AG04449 (cell line): ENCODE data around the gene PCBP4.

Experiments
- CTCF ChIA-PET: fragments of 350-600 bp; formaldehyde crosslinking; extraction: SDS; loops from one replicate; lab custom pipeline; 2021; ENCODE audit warnings: antibody characterized with exemption; lab: Yijun Ruan, JAX
- POLR2A ChIA-PET: fragments of 400-600, 350-600 bp; formaldehyde crosslinking; extraction: SDS; loops from one replicate; lab custom pipeline; 2020; ENCODE audit warnings: antibody characterized with exemption, inconsistent platforms; lab: Yijun Ruan, JAX
- DNase-seq: peaks from one replicate; pipeline ENCODE4 v3.0.0-alpha.2; 2010; ENCODE audit warnings: low read depth, low spot score
- H3K4me3 ChIP-seq: 2 replicates; pipeline ENCODE4 v1.5.1; 2011; ENCODE audit warnings: low read depth, mild to moderate bottlenecking, control low read depth, low read length
- TF ChIP-seq, protein P1 (sequence below): IDR thresholded peaks from one replicate; pipeline ENCODE4 v1.5.1; 2011; ENCODE audit warnings: mild to moderate bottlenecking, moderate library complexity, low read length, control low read depth, inconsistent platforms; ENCODE audit not compliant: insufficient read depth; ENCODE audit errors: missing control alignments

PCBP4 gene

DNA sequence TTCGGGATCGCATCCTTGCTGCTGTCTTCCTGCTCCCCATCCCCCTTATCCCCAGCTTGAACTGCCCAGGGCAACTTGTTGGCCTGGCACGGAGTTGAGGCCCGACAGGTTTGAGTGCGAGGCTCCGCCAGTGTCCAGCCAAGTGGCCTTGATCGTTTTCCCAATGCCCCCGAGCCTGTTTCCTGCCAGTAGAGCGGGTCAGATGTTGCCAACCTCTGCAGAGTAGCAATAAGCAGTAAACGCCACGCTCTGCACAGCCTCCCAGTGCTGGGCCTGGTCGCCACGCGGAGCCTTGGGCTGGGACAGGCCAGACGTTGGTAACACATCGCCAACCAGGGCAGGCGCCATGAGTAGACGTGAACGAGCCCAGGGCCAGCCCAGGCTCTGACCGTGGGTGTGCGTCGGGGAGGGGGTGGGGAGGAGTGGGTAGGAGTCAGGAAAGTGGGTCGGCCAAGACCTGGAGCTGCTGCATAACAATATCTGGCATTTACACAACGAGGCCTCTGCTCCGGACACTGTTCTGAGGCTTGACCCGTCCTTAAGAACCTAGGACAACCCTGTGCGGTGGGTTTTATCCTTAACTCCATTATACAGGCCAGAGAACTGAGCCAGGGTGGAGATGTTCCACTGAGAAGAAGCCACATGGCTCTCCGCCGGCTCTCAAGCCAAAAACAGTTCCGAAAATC is 7.2 kb upstream of the PCBP4 start:
- TF ChIP-seq, protein P1, sequence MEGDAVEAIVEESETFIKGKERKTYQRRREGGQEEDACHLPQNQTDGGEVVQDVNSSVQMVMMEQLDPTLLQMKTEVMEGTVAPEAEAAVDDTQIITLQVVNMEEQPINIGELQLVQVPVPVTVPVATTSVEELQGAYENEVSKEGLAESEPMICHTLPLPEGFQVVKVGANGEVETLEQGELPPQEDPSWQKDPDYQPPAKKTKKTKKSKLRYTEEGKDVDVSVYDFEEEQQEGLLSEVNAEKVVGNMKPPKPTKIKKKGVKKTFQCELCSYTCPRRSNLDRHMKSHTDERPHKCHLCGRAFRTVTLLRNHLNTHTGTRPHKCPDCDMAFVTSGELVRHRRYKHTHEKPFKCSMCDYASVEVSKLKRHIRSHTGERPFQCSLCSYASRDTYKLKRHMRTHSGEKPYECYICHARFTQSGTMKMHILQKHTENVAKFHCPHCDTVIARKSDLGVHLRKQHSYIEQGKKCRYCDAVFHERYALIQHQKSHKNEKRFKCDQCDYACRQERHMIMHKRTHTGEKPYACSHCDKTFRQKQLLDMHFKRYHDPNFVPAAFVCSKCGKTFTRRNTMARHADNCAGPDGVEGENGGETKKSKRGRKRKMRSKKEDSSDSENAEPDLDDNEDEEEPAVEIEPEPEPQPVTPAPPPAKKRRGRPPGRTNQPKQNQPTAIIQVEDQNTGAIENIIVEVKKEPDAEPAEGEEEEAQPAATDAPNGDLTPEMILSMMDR, result no peak
- DNase-seq, result no peak
- peak overlapping the region; percentile 89 for H3K4me3 ChIP-seq
- POLR2A ChIA-PET, result interaction anchor here (0.8 to 1.9 kb wide), 8 partner anchors 9 to 83 kb away, joined by 3 to 9 read pairs (median 4); partner anchors contain the start of genes ACY1, PARP3, RPL29 and RRP9
- CTCF ChIA-PET, result interaction anchor here (0.6 to 5.6 kb wide), 23 partner anchors 9 to 173 kb away, joined by 3 to 80 read pairs (median 4); partner anchors contain the start of genes ACY1, GPR62, PARP3 and RPL29

DNA sequence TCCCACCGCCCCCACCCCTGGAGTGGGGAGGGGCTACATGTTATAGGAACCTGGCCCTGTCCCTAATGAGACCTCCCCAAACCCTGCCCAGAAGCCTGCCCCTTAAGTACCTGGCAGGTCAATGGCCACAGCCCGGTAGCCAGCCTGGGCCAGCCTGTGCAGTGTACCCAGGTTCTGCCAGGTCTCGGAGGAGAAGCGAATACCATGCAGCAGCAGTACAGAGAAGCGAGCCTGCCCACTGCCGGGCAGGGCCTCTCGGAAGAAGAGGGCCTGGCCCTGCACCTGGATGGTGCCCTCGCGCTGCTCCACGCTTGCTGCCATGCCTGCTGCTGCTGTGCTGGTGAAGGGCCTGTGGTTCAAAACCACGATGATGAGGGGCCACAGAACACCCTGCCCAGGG is 4.1 kb upstream of the PCBP4 start:
- CTCF ChIA-PET, result interaction anchor here (1.1 to 5.6 kb wide), 5 partner anchors 9 to 30 kb away, joined by 3 to 80 read pairs (median 32); partner anchors contain the start of genes ACY1, PARP3 and RRP9
- no peak for DNase-seq
- TF ChIP-seq, protein P1, result no peak
- POLR2A ChIA-PET, result no interaction called here
- H3K4me3 ChIP-seq, result no peak overlapping the region

GRCh38 chr3:51970606-51971300 is 3.5 kb upstream of the PCBP4 start:
- CTCF ChIA-PET, result interaction anchor here (1.1 to 5.6 kb wide), 4 partner anchors 8 to 29 kb away, joined by 3 to 80 read pairs (median 50); partner anchors contain the start of genes ACY1, PARP3 and RRP9
- DNase-seq, result no peak
- POLR2A ChIA-PET, result no interaction called here
- TF ChIP-seq, protein P1, result no peak
- no peak overlapping the region for H3K4me3 ChIP-seq

- CTCF ChIA-PET, result interaction anchor here (1.4 to 5.6 kb wide), 5 partner anchors 9 to 28 kb away, joined by 5 to 80 read pairs (median 8); partner anchors contain the start of genes ACY1, PARP3 and RRP9
- no peak overlapping the region for H3K4me3 ChIP-seq
- POLR2A ChIA-PET, result no interaction called here
- TF ChIP-seq, protein P1, result no peak
- DNase-seq, result no peak
Measured at GRCh38 chr3:51969841-51970240, 2.6 kb upstream of the PCBP4 start.

DNA sequence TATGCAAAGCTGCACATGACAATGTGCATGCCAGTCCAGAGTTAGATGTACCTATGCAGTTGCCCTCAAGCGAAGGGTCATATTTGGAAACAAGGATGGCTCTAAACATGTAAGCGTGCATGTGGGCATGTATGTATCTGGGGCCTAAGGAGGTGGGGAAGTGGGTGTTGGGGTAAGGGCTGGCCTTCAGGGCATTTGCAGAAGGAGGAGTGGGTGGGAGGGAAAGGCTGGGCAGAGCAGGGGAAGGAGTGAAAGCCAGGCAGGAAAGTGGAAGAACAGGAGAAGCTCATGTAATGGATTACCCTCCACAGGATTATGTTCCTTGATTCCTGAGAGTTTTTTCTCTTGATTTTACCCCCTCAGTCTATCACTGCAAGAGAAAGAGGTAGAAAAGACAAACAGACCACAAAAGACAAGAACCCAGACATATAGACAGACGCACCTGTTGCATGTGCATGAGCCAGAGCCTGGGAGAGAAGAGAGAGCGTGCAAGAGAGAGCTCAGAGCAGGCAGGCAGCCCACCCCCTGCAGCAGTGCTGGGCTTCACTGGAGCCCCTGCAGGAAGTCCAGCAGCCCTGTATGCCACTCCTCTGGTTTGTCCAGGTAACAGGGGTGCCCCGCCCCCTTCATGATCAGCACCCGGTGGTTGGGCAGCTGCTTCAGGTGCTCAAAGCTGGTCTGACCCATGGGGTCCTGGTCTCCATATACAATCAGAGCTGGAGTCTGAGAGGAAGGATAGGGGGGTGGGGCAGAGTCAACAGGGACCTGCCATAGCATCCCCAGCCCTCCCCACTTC is 1.8 kb upstream of the PCBP4 start:
- CTCF ChIA-PET, result interaction anchor here (1.2 to 4.5 kb wide), 6 partner anchors 8 to 29 kb away, joined by 3 to 32 read pairs (median 6); partner anchors contain the start of genes PARP3 and RRP9
- DNase-seq, result no peak
- POLR2A ChIA-PET, result no interaction called here
- TF ChIP-seq, protein P1, result no peak
- no peak overlapping the region for H3K4me3 ChIP-seq
